NT2/D1 (cell line): Measurements from ENCODE around the gene FKTN.

ENCODE experiments used
- DNase-seq: peaks from one replicate; pipeline ENCODE4 v3.0.0-alpha.2; 2011; ENCODE audit warnings: low read depth, low spot score
- H3K27me3 ChIP-seq: 2 replicates; pipeline ENCODE4 v1.6.0; 2011; ENCODE audit warnings: mild to moderate bottlenecking; ENCODE audit not compliant: insufficient read length, insufficient read depth
- H3K36me3 ChIP-seq: 2 replicates; pipeline ENCODE4 v1.6.1; 2011; ENCODE audit warnings: mild to moderate bottlenecking, low read length, mixed read lengths; ENCODE audit not compliant: insufficient read depth, insufficient read length
- H3K4me1 ChIP-seq: 2 replicates; pipeline ENCODE4 v1.5.1; 2011; ENCODE audit not compliant: insufficient read depth, insufficient read length
- H3K4me3 ChIP-seq: 2 replicates; pipeline ENCODE4 v1.5.1; 2011; ENCODE audit warnings: low read depth; ENCODE audit not compliant: insufficient read length
- H3K9ac ChIP-seq: 2 replicates; pipeline ENCODE4 v1.6.0; 2011; ENCODE audit warnings: low read depth; ENCODE audit not compliant: insufficient read length
- H3K9me3 ChIP-seq: 2 replicates; pipeline ENCODE4 v1.5.1; 2011; ENCODE audit warnings: mild to moderate bottlenecking, low read length; ENCODE audit not compliant: insufficient read depth
- SUZ12 ChIP-seq: IDR thresholded peaks from 2 replicates; pipeline ENCODE4 v1.6.1; 2011; ENCODE audit not compliant: insufficient read length, insufficient read depth; ENCODE audit errors: extremely low read depth
- YY1 ChIP-seq: IDR thresholded peaks from 2 replicates; pipeline ENCODE4 v1.6.1; 2011; ENCODE audit not compliant: insufficient read length, insufficient read depth
- ZNF274 ChIP-seq: IDR thresholded peaks from 2 replicates; pipeline ENCODE4 v1.6.1; 2011; ENCODE audit warnings: mild to moderate bottlenecking, low read depth, low read length

The FKTN gene

GRCh38 chr9:105670775-105671174, 112.8 kb downstream of the FKTN start:
- Histone ChIP-seq H3K9me3 (no peaks in the 10 kb centered on the region), H3K27me3 (no peaks in the 10 kb centered on the region), H3K4me3 (no peak overlapping the region), H3K9ac (no peak overlapping the region), H3K4me1 (no peaks in the 10 kb centered on the region), H3K36me3 (no peaks in the 10 kb centered on the region)
- DNase-seq: no peak
- TF ChIP-seq YY1 (no peak), ZNF274 (no peak), SUZ12 (no peak)

GRCh38 chr9:105672711-105673234, 114.8 kb downstream of the FKTN start:
- DNase-seq: no peak
- H3K4me3 ChIP-seq: no peak overlapping the region
- TF ChIP-seq YY1 (no peak), ZNF274 (no peak), SUZ12 (no peak)
- H3K4me1 ChIP-seq: no peaks in the 10 kb centered on the region
- H3K27me3 ChIP-seq: no peaks in the 10 kb centered on the region
- H3K9me3 ChIP-seq: no peaks in the 10 kb centered on the region
- H3K9ac ChIP-seq: no peak overlapping the region
- H3K36me3 ChIP-seq: no peaks in the 10 kb centered on the region

- H3K9ac ChIP-seq: no peak overlapping the region
- no peak for DNase-seq
- H3K36me3 ChIP-seq: no peaks in the 10 kb centered on the region
- no peaks in the 10 kb centered on the region for H3K27me3 ChIP-seq
- no peaks in the 10 kb centered on the region for H3K9me3 ChIP-seq
- no peak for TF ChIP-seq SUZ12
- no peak for TF ChIP-seq ZNF274
- TF ChIP-seq YY1: no peak
- no peaks in the 10 kb centered on the region for H3K4me1 ChIP-seq
- H3K4me3 ChIP-seq: no peak overlapping the region
Measured at GRCh38 chr9:105673850-105674387, 116.0 kb downstream of the FKTN start.

- DNase-seq: no peak
- Histone ChIP-seq H3K4me1 (no peaks in the 10 kb centered on the region), H3K27me3 (no peaks in the 10 kb centered on the region), H3K4me3 (no peak overlapping the region), H3K36me3 (no peaks in the 10 kb centered on the region), H3K9me3 (no peaks in the 10 kb centered on the region), H3K9ac (no peak overlapping the region)
- TF ChIP-seq SUZ12 (no peak), YY1 (no peak), ZNF274 (no peak)
Measured at GRCh38 chr9:105676351-105676923, 118.5 kb downstream of the FKTN start.

- Histone ChIP-seq H3K27me3 (no peaks in the 10 kb centered on the region), H3K36me3 (no peaks in the 10 kb centered on the region), H3K4me1 (no peaks in the 10 kb centered on the region), H3K4me3 (no peak overlapping the region), H3K9ac (no peak overlapping the region), H3K9me3 (no peaks in the 10 kb centered on the region)
- TF ChIP-seq ZNF274 (no peak), YY1 (no peak), SUZ12 (no peak)
- DNase-seq: no peak
Measured at GRCh38 chr9:105678163-105678562, 120.2 kb downstream of the FKTN start.

- no peak for TF ChIP-seq YY1
- no peak for TF ChIP-seq ZNF274
- no peak for TF ChIP-seq SUZ12
- Histone ChIP-seq H3K4me1 (no peaks in the 10 kb centered on the region), H3K4me3 (no peak overlapping the region), H3K9ac (no peak overlapping the region), H3K36me3 (no peaks in the 10 kb centered on the region), H3K27me3 (no peaks in the 10 kb centered on the region), H3K9me3 (no peaks in the 10 kb centered on the region)
- DNase-seq: no peak
Measured at GRCh38 chr9:105678781-105679180, 120.8 kb downstream of the FKTN start.

GRCh38 chr9:105679257-105680022, 121.5 kb downstream of the FKTN start:
- Histone ChIP-seq H3K36me3 (no peaks in the 10 kb centered on the region), H3K9ac (no peak overlapping the region), H3K4me3 (no peak overlapping the region), H3K9me3 (no peaks in the 10 kb centered on the region), H3K27me3 (no peaks in the 10 kb centered on the region), H3K4me1 (no peaks in the 10 kb centered on the region)
- TF ChIP-seq ZNF274: no peak
- TF ChIP-seq YY1: no peak
- no peak for TF ChIP-seq SUZ12
- DNase-seq: no peak
